ENCODE data around the gene NHSL1.
A peak's percentile ranks its signal among the peaks of the same experiment; 100 is the strongest.

The NHSL1 gene

DNA sequence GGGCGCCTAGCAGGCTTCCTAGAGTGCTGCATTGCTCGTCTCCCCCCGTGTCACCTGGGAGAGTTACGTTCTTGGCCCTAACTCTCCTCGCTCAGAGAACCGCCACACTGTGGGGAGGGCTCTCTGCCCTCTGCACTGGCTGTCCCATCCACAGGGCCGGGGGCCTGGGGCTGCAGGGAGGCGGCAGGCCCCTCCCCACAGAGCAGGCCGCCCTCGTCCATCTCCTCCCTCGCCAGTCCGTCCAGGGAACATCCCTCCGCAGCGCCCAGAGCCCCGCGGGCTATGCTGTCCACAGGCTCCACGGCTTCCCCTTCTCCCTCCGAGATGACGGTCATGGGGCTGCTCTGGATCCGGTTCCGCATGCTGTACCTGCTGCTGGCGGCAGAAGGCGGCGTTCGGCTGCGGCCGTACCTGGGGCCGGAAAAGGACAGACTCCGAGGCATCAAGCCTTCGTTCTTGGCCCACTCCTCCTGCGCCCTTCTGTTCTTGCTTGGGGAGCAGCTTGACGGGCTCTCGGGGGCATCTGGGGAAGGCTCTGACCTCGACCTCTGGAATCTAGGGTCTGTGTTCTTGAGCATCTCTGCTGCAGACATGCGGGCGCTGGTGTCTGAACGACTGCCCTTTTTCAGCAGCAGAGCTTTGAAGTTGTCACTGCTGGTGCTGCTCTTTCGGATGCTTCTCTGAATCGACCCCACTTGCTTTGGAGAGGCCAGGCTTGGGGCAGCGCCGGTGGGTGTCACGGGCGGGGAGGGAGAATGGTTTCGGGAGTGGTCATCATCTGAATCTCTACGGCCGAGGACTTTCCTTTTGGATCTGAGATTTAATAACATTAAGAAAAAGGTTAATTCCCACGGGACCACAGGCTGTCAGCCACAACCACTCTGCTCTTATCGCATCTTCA lies 75.0 kb downstream of the NHSL1 start:
- no peak for DNase-seq

DNA sequence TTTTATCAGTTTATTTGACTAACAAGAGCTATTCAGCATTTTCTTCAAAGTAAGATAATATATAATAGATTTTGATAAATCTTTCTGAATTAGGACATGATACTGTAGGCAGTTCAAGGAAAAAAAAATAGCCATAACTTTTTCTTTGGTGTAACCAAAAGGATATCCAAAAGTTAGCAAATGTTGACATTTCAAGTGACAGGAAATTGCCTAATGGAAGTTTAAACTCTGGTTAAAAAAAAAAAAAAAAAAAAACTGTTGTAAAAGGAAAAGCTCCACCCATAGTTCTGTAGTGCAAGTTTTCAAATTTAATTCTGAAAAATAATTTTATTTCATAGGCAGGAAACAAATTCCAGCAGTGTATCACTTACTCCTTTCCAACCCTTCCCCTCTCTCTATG lies 76.4 kb downstream of the NHSL1 start:
- DNase-seq, result no peak

DNA sequence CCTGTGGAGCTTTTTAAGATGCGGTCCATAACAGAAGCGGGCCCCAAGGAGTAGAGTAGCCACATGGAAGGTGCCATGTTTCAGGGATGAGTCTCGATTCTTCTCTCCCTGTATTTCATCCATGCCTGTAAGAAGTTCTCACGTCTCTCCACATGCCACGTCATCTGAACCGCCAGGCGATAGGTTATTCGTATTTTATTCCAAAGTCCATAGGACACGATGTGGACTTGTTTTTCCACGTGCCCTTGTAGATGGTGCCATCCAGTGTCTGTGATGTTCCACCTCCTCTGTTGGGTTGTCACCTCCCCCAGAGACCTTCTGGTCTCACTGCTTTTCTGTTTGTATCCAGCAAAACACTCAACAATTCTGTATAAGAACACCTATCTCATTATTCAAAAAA lies 77.7 kb downstream of the NHSL1 start:
- DNase-seq, result no peak

DNA sequence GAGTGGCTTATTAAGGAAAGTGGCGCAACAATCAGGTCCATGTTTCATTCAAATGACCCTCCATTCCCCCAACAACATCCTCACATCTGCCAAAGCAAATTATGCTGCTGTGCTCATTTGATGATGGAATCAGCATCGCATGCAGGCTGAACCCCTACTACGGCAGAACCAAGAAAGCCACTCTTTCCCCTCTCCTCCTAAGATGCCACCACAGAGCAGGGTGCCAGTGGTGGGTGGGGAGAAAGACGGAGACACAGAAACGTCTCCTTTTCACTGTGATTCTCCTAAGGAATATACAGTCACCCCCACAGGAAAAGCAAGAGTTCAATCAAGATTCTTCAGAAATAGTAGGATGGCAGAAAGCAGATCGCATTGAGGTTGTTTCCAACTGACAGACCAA lies 78.2 kb downstream of the NHSL1 start:
- DNase-seq, result no peak

DNA sequence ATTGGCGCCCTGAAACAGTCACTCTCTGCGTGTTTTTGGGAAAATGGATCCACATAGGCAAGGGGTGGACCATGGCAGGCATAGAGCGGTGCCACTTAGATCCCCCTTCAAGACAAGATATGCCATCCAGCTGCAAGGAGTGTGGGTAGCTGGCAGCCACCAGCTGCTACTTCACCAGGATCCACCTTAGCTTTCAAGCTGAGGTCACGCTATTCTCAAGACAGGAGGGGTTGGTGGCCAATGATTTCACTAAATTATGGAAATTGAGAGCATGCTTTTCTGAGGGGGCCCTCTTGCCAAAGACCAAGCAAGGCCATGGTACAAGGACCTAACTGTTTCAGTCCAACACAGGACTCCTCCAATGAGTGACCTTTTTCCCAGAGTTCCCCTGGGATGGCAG lies 78.9 kb downstream of the NHSL1 start:
- DNase-seq, result no peak

DNA sequence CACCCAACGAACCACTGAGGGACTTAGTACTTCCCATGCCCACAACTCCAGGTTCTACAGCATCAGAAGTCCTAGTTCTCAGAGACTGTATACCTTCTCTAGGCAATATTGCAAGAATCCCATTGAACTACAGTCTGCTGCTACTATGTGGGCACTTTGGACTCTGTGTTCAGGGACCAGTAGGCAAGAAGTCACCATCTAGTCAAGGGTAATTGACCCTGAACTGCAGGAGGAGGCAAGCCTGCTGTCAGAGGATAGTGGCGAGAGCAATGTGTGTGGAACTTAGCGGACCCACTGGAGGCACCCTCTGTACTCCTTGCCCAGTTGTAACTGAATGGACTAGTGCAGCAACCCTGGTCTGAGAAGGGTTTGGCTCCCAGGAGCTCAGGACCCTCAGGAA lies 79.5 kb downstream of the NHSL1 start:
- no peak for DNase-seq

DNA sequence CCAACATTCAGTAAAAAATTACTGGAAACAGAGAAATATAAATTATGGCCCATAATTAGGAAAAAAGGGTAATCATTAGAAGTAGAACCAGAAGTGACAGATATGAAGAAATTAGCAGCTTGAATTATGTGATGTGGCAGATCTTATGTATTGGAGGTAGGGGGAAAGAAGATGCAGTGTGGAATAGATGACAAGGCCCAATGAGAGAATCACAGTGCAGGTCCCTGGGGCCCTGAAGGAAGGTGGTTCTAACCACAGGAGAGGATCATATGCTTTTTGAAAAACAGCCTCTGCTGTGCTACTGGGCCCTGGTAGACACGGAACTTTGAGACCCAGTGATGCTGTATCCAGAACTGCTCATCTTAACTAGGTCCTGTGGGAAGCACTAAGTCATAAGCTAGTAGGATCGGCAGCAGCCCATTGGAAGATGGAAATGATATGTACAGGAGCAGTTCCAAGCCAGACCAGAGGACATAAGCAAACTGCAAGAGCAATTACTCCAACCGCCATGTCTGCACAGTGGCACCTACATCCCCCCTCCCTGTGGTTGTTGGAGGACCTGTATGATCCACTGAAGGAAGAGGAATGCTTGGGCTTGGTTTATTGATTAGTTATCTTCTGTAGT lies 81.1 kb downstream of the NHSL1 start:
- no peak for DNase-seq

DNA sequence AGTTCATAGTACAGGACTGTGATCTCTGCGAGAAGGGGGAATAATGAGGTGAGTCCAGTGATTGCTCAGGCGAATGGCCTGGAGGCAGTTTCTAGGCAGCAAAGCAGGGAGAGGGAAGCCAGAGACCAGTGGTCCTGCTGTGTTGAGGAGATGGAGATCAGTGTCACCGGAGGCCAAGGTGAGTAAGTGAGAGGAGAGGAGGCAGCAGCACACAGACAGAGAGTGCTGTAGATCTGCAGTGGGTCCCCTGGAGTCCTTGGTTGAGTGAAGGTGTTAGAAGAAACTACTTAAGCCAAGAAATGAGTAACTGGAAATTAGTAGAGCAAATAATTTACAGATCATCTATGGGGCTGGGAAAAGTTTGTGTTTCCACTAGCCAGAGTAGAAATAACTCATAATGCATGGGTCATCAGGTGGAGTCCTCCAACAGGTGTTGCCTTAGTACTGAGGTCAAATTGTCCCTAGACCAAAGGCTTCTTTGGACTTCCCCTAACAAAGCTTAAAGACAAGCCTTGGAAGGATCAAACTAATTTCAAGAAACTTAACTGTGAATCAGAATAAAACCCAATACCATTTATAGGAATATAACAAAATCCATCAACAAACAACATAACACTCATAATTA lies 81.7 kb downstream of the NHSL1 start:
- no peak for DNase-seq

DNA sequence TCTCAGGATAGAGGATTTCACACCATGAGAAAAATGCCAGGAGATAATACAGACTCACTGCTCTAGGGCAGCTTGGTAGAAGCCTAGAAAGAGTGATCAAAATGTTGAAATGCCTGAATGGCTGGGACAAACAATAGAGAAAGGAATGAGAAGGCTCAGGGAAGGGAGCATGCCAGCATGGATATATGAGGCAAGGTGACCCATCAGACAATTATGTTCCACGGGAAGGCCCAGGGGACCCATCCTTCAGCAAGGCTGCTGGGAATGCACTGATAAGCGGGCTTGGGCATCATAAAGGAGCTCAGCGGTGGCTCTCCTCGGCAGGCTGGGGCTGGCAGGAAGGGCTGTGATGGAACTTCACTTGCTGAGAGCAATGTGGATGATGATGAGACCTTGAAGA lies 83.1 kb downstream of the NHSL1 start:
- no peak for DNase-seq

DNA sequence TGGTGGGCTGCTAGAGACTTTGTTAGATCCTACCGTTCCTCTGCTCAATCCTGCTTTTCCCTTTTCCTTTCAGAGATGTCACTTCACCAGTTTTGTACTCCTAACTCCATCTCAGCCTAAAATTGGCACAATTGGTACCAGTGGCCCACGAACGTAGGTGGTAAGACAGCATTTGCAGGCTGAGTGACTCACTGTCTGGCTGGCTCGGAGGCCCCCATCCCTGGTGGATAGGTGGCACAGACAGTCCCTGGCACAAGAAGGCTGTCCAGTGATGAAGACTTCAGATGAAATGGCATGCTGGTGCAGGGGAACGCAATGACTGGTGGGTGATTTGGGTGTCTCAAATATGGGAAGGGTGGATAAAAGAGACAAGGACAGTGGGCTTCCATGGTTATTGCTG lies 84.2 kb downstream of the NHSL1 start:
- DNase-seq, result no peak

DNA sequence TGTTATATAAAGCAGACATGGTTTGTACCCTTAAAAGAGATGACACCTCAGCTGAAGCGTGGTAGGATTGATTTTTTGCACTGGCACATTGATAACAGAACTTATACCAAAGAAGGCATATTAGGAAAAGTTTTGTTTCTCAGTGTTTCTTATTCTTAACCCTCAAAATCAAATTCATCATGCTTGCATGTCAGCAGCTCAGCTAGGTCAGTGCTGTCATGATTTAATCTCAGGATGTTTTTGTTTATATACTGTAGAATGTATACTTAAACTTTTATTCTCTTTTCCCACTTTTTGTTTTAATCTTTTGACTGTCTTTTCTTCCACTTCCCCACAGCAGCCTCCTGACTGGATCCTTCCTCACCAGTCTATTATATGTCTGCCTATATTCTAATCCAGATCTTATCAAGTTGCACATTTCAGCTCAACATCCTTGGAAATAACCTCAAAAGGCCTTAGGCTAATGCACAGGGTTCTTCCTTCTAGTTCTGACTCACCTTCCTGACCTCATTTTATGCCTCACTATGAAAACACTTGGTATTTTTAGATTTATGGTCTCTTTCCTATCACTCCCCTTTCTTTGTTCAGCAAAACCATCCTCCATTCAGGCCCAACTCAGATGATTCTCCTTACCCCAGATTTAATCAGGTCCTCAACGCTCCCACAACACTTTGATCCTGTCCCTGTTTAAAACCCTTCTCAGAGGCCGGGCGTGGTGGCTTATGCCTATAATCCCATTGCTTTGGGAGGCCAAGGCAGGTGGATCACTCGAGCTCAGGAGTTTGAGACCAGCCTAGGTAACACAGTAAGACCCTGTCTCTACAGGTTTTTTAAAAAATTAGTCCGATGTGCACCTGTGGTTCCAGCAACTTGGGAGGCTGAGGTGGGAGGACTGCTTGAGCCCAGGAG lies 88.1 kb downstream of the NHSL1 start:
- DNase-seq, result no peak

DNA sequence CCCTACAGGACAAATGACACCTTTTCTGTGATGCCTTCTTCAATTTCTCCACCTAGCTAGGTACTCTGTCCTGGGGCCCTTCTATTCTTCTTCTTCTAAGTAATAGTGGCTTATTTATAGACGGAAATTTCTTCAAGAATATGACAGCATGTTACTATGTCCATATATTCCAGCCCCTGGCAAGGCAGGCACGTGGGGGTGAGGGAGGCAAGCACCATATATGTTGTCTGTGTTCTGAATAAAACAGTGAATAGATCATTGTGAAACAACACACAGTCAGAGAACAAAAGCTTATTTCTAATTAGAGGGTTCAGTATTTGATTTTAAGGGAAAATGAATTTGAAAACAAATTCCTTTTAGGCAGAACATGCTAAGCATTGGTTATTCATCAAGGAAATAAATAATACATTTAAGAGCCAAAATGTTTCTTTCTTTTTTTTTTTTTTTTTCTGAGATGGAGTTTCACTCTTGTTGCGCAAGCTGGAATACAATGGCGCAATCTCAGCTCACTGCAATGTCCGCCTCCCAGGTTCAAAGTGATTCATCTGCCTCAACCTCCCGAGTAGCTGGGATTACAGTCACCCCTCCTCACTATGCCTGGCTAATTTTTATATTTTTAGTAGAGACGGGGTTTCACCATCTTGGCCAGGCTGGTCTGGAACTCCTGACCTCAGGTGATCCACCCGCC lies 89.1 kb downstream of the NHSL1 start:
- no peak for DNase-seq

DNA sequence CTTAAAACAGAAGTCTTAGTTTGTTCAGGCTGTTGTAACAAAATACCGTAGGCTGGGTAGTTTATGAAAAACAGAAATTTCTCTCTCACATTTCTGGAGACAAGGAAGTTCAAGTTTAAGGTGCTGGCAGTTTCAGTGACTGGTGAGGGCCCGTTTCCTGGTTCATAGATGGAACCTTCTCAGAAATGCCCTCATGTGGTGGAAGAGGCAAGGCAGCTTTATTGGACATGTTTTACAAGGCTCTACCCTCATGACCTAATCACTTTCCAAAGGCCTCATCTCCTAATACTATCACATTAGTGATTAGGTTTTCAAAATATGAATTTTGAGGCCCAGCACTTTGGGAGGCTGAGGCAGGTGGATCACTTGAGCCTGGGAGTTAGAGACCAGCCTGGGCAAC lies 92.9 kb downstream of the NHSL1 start:
- DNase-seq, result no peak

DNA sequence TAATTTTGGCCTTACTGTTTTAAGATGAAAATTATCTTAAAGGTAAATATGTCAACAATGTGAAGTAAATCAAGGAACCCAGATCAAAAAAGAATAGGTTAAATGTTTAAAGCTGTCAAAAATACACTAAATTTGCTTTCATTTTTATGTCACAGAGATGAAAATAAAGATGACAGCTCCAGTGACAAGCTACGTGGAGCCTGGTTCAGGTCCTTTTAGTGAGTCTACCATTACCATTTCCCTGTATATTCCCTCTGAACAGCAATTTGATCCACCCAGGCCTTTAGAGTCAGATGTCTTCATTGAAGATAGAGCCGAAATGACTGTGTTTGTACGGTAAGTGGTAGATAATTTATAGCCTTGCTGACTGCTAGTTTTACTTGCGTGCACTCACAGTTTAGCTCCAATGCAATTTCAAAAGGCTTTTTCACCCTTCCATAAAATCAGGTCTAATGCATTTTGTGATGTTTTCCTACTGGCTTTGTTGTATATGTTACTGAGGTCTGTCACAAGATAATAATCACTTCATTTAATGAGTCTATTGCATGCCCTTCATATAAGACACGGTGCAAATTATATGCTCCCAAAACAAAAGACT lies 93.4 kb downstream of the NHSL1 start:
- no peak for DNase-seq

DNA sequence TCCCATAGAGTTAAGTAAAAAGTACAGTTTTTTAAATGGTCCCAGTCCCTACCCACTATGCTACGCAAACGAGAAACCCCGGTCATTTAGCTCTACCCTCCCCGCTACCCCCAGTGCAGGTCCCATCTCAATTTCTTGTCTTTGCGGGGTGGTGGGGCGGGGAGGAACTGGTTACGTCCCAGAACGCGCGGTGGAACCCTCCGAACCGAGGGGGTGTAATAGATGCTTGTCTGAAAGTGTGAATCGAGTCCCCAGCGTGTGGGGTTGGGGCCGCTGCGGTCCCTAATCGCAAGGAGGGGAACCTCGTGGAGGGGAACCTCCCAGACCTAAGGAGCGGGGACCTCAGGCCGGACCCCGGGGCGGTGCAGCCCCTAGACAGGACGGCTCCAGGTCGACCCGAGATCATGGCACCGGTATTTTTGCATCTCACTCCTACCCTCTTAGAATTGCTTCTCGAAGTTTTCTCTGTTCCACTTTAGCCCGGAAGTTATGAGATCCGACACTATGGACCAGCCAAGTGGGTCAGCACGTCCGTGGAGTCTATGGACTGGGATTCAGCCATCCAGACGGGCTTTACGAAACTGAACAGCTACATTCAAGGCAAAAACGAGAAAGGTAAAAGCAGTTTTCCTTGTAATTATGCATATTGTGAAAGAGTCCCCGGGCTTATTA lies 94.5 kb downstream of the NHSL1 start:
- no peak for DNase-seq

DNA sequence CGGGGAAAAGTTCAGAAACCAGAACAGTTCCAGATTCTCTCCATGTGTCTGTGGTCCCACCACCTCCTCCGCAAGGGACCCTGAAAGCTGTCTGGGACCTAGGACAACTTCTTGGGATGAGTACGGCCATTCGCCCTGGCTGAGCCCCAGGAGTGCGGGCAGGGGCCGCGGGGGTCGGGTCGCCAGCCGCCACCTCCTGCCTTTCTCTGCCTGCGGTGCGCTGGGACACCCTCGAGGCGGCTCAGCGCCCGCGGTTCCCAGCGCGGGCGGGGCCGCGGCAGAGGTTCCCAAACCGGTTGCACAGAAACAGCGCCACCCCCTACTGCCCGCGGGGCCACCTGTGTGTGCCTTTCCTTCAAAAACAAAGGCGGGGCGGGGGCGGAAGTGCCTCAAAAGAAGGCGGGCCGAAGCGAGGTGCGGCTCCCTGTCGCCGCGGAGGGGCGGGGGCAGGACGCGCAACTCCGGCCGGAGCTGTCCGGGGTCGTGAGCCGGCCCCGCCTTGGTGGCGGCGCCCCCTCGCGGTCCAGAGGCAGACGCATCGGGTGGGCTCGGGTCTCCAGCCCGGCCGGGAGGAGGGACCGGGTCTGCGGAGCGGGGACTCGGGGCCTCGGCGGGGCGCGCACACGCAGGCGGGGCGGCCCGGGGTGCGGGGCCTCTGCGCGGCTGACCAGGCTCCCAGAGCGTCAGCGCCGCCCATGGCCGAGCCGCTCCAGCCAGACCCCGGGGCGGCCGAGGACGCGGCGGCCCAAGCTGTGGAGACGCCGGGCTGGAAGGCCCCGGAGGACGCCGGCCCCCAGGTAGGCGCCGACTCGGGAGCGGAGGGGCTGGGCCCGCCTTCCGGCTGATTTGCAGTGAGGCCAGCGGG lies 95.3 kb downstream of the NHSL1 start, which contains the start of gene HEBP2:
HEBP2 (plus strand) TSS at position 423 of the 865 bp plus-strand sequence; CDS start at position 696, 273 bp downstream.
- DNase-seq, result peak; percentile 93

DNA sequence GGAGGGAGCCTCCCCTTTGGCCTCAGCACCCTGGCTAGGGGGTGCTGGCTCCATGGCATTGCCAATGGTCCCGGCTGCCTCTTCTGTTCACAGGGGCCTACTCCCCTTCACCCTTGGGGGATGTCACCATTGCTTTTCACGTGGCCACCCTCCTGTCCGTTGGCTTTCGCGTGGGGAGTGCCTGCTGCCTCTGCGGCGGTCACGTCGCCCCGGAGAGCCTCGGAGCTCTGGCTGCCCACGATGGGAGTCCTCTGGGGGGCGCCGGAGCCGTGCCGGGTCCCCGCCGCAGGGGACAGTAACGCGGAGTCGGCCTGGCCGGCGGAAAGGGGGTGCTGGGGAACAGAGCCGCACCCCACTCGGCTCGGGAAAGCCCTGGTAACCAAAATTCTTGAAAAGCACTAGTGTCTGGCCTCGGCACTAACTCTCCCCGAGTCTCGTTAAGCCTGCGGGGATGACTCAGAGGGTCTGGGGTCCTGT lies 95.9 kb downstream of the NHSL1 start:
- peak; percentile 19 for DNase-seq

DNA sequence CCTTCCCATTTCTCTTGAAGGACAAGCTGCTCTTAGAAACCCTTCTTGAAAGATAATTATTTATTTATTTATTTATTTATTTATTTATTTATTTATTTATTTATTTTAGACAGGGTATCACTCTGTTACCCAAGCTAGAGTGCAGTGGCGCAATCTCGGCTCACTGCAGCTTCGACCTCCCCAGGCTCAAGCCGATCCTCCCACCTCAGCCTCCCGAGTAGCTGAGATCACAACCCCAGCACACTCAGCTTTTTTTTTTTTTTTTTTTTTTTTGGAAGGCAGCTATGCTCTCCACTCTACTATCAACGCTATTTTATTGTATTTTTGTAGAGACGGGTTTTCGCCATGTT lies 96.5 kb downstream of the NHSL1 start:
- DNase-seq, result no peak

DNA sequence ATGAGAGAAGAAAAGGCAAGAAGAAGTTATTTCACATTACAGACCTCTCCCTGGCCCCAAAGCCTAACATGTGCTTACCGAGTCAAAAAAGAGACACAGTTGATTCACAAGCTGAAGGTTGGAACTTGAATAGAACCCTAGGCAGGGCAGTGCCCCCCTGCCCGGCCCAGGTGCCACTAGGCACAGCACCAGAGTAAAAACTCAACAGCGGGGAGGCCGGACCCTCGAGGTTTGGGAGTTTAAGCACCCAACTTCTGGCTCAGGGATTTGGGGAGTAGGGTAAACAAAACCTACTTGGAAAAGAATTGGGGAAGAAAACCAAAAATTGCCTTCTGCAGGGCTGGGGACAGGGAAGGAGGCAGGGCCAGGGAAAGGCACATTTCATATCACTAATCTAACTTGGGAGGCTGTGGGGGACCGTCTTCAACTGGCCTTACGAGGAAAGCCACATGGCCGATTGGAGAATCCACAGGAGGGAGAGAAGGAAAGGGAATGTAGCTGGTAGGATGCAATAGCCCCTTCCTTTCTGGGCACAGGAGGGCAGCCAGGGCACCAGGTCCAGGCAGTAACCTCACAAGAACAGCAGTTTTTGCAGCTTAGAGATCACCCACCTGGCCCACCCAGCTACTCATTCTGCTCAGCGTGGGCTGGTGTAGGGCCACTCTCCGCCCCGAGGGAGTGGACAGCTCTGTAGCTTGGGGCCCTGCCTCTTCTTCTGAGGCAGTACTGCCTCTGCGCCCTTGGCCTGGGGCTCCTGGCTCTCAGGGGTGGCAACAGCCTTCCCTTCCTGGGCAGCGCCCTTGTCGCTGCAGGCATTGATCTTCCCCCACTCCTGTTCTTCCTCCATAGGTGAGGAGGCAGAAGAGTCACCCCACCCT lies 97.1 kb downstream of the NHSL1 start:
- DNase-seq, result no peak

Measured in NCI-H1105 (cell line).